Activated naive CD4-positive, alpha-beta T cell treated with anti-CD3 and anti-CD28 coated beads, Interleukin-2, amount 50 U/mL, for 24 hours (primary cell): ENCODE results near the gene AOAH.
A peak's percentile ranks its signal among the peaks of the same experiment; 100 is the strongest.
"Not testable (repeated sequence)": the region's sequence is repeated elsewhere in the genome, so short reads cannot be mapped to it uniquely, and the experiment has no call there.

Experiments
- H3K27ac Mint-ChIP-seq: one replicate; pipeline ENCODE4 v1.8.0; 2021; ENCODE audit warnings: mild to moderate bottlenecking, mixed read lengths
- H3K27me3 Mint-ChIP-seq: one replicate; pipeline ENCODE4 v1.8.0; 2021; ENCODE audit warnings: mixed read lengths
- H3K36me3 Mint-ChIP-seq: one replicate; pipeline ENCODE4 v1.8.0; 2021; ENCODE audit warnings: mixed read lengths
- H3K4me1 Mint-ChIP-seq: one replicate; pipeline ENCODE4 v1.8.0; 2021; ENCODE audit warnings: mixed read lengths
- H3K4me3 Mint-ChIP-seq: one replicate; pipeline ENCODE4 v1.8.0; 2021; ENCODE audit warnings: mild to moderate bottlenecking, mixed read lengths
- H3K9me3 Mint-ChIP-seq: one replicate; pipeline ENCODE4 v1.8.0; 2021; ENCODE audit warnings: mixed read lengths

The AOAH gene

DNA sequence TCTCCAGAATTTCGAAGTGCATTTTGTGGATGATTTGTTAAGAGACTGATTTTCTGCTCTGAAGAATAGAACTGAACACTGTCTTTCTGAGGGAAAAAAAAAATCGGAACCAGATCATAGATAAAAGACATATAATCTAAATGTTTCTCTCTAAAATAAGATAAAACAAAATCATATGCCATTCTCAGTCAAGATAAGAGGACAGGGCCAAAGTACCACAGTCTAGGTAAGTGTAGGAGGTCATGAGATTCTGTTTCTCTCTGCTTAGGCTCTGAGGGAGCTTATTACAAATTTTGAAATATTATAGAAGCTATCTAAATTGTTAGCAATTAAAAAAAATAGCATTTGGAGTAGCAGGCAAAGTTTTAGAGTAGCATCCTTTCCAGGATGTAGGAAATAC lies 702 bp upstream of the AOAH start:
- Mint-ChIP-seq H3K4me3 (peak overlapping the region; percentile 76), H3K27me3 (no peaks in the 10 kb centered on the region), H3K4me1 (peaks cover 75% of the 10 kb centered on the region), H3K36me3 (peaks cover 1% of the 10 kb centered on the region), H3K9me3 (peaks cover 7% of the 10 kb centered on the region), H3K27ac (peak overlapping the region; percentile 76)

DNA sequence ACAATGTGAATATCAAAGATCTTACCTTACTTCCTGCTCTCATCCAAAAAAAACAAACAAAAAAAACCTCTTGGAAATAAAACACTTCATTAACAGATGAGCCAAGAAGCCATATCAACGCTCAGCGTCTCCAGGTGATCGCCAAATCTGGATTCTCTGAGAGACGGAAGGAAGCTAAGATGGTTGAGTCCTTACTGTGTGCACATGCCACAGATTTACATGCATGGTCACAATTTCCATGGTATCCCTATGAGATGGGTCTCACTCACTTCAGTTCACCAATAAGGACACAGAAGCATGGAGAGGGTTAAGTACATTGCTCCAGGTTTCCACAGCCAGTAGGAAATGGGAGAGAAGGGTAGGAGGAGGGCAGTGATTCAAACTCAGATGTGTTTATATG lies 1.0 kb downstream of the AOAH start:
- Mint-ChIP-seq H3K36me3 (no peaks in the 10 kb centered on the region), H3K4me1 (peaks cover 72% of the 10 kb centered on the region)

DNA sequence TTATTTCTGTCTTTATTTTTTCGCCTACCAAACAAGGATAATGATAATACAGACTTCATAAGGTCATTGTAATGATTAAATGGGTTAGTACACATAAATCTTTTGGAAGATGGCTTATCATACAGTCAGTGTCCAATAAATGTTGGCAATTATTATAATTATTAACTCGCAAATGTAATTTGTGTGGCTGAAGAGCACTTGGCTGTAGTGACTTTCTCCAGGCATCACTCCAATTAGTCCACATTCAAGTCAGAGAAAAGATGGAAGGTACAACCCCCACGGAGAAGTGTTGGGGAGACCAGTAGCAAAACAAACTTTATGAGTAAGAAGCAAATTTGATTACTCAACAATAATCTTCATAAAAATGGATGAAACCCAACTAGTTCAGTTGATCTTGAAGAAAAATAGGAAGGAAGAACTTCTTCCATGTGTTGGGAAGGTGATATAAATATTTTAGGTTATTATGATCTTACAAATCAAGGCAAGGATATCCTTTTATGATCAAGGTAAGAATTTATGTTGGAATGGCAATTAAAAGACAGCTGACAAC lies 5.1 kb downstream of the AOAH start:
- no peak overlapping the region for H3K4me3 Mint-ChIP-seq
- H3K27me3 Mint-ChIP-seq: no peaks in the 10 kb centered on the region
- no peak overlapping the region for H3K27ac Mint-ChIP-seq
- peaks cover 3% of the 10 kb centered on the region for H3K36me3 Mint-ChIP-seq
- H3K9me3 Mint-ChIP-seq: no peaks in the 10 kb centered on the region
- peaks cover 44% of the 10 kb centered on the region for H3K4me1 Mint-ChIP-seq

More for the DNA sequence above, 1.0 kb downstream of the AOAH start:
- H3K27me3 Mint-ChIP-seq: no peaks in the 10 kb centered on the region
- peak overlapping the region; percentile 76 for H3K4me3 Mint-ChIP-seq
- H3K27ac Mint-ChIP-seq: peak overlapping the region; percentile 84
- H3K9me3 Mint-ChIP-seq: no peaks in the 10 kb centered on the region

DNA sequence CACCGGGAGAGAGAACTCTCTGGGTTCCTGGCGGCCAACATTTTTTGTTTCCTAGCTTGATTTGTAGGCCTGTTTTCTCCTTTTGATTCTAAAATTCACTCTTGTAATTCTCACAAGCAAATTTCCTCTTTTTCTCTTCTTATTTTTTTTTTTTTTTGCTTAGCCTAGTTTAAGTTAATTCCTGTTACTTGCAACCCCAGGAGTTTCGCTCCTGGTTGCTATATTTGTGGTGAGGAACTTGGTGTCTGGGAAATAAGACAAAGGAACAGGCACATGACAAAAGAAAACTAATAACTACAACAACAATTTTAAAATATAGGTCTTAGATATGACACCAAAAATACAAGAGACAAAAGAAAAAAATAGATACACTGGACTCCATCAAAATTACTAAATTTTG lies 6.7 kb downstream of the AOAH start:
- H3K27ac Mint-ChIP-seq: no peak overlapping the region
- H3K9me3 Mint-ChIP-seq: no peaks in the 10 kb centered on the region
- peaks cover 6% of the 10 kb centered on the region for H3K36me3 Mint-ChIP-seq
- H3K4me3 Mint-ChIP-seq: peak overlapping the region; percentile 31
- H3K27me3 Mint-ChIP-seq: no peaks in the 10 kb centered on the region
- peaks cover 31% of the 10 kb centered on the region for H3K4me1 Mint-ChIP-seq

DNA sequence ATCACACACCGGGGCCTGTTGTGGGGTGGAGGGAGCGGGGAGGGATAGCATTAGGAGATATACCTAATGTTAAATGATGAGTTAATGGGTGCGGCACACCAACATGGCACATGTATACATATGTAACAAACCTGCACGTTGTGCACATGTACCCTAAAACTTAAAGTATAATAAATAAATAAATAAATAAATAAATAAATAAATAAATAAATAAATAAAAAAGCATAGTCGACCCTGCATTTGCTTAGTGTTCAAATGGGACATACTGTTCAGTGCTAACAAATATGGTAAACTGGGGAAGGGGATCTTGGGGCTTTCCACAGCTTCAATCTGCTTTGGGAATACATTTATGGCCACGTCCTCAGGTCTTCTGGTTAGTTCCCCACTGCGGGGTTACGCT lies 7.5 kb downstream of the AOAH start:
- not testable (repeated sequence) for H3K27me3 Mint-ChIP-seq, H3K9me3 Mint-ChIP-seq, H3K4me3 Mint-ChIP-seq, H3K36me3 Mint-ChIP-seq, H3K27ac Mint-ChIP-seq
- H3K4me1 Mint-ChIP-seq: peaks cover 28% of the 10 kb centered on the region

DNA sequence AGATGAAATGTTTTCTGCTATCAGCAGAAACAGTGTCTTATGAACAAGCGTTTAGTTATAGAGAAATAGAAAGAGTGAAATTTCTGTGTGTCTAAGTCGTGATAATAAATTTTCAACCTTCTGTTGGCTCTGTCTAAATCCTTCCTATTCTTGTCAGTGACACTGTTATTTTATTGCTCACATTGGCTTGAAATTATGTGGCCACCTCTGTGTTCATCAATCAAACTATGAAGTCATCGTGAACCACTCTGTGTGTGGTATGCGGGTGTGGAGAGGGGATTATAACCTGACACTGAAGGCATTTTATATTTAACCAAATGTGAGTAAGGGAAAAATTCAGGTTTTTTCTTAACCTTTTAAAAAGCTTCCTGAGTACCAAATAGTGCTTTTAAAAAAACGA lies 12.3 kb downstream of the AOAH start:
- Mint-ChIP-seq H3K9me3 (no peaks in the 10 kb centered on the region), H3K4me1 (peaks cover 33% of the 10 kb centered on the region)

DNA sequence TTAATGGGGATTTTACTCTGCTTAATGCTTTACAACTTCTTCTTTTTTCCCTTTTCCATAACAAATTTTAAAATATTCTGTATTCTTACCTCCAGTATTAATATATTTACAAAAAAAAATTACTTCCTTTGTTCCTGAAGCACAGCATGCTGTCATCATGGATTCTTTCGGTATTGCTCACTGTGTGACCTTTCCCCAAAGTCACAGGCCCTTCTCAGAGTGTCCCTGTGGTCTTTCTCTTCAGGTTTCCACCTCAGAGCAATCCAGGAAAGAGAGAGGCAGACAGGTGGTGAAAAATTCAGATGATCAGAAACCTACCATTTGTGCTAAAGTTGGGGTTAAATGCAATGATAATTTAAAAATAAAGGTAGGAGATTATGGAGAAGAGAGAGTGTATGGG lies 13.0 kb downstream of the AOAH start:
- Mint-ChIP-seq H3K4me3 (no peak overlapping the region), H3K27ac (no peak overlapping the region), H3K36me3 (peaks cover 9% of the 10 kb centered on the region), H3K27me3 (no peaks in the 10 kb centered on the region), H3K9me3 (no peaks in the 10 kb centered on the region), H3K4me1 (peaks cover 35% of the 10 kb centered on the region)

More for the DNA sequence above, 12.3 kb downstream of the AOAH start:
- no peaks in the 10 kb centered on the region for H3K27me3 Mint-ChIP-seq
- peaks cover 7% of the 10 kb centered on the region for H3K36me3 Mint-ChIP-seq
- no peak overlapping the region for H3K4me3 Mint-ChIP-seq
- H3K27ac Mint-ChIP-seq: no peak overlapping the region

DNA sequence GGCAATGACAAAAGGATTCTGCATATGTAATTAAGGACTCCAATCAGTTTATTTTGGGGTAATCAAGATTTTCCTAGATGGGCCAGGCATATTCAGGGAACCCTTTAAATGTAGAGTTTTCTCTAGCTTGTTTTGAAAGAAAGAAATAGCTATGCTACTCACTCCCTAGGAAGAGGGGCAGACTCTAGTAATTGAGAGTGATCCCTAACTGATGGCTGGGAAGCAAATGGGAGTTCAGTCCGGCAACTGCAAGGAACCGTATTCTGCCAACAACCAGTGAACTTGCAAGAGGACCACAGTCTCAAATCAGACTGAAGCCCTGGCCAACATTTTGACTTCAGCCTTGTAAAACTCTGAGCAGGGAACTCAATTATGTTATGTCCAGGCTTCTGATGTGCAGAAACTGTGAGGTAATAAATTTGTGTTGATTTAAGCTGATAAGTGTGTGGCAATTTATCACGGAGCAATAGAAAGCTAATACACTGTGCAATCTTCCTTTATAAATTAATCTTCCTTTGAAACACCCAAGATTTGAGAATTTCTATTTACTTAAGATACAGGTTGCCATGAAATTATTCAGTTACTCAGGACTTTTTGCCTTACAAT lies 14.0 kb downstream of the AOAH start:
- Mint-ChIP-seq H3K4me3 (no peak overlapping the region), H3K27me3 (no peaks in the 10 kb centered on the region), H3K36me3 (peaks cover 15% of the 10 kb centered on the region), H3K4me1 (peaks cover 35% of the 10 kb centered on the region), H3K9me3 (no peaks in the 10 kb centered on the region), H3K27ac (no peak overlapping the region)

DNA sequence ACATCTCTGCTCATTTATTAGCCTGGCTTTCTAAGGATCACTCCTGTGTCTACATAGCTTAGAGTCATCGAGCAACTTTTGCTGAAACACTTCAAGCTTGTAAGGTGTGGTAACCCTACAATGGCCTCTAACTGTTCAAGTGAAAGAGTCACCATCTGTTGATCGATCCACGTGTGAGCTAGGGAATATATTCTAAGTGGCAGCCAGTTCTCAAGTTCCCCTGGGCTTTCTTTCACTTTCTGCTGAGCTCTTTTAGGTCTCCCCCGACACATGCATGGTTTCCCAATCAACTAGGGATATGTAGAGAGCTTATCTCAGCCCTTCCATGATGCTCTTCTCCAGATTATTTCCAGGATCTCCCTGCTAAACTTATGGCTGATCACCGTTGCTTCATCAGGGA lies 15.5 kb downstream of the AOAH start:
- Mint-ChIP-seq H3K4me1 (peaks cover 39% of the 10 kb centered on the region), H3K27ac (no peak overlapping the region), H3K9me3 (no peaks in the 10 kb centered on the region), H3K36me3 (peaks cover 22% of the 10 kb centered on the region), H3K4me3 (no peak overlapping the region), H3K27me3 (no peaks in the 10 kb centered on the region)

DNA sequence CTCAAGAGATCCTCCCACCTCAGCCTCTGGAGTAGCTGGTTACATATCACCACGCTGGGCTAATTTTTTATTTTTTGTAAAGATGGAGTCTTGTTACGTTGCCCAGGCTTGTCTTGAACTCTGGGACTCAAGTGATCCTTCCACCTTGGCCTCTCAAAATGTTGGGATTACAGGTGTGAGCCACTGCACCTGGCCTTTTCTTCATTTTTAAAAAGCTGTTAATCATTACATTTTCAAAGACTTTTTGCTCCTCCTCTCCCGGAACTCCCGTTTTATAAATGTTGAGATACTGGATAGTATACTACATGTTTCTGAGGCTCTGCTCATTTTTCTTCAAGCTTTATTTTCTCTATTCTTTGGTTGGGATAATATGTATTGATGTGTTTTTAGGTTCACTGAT lies 16.4 kb downstream of the AOAH start:
- no peaks in the 10 kb centered on the region for H3K9me3 Mint-ChIP-seq
- H3K27ac Mint-ChIP-seq: peak overlapping the region; percentile 65
- peaks cover 39% of the 10 kb centered on the region for H3K4me1 Mint-ChIP-seq
- no peaks in the 10 kb centered on the region for H3K27me3 Mint-ChIP-seq
- H3K36me3 Mint-ChIP-seq: peaks cover 21% of the 10 kb centered on the region
- peak overlapping the region; percentile 26 for H3K4me3 Mint-ChIP-seq

DNA sequence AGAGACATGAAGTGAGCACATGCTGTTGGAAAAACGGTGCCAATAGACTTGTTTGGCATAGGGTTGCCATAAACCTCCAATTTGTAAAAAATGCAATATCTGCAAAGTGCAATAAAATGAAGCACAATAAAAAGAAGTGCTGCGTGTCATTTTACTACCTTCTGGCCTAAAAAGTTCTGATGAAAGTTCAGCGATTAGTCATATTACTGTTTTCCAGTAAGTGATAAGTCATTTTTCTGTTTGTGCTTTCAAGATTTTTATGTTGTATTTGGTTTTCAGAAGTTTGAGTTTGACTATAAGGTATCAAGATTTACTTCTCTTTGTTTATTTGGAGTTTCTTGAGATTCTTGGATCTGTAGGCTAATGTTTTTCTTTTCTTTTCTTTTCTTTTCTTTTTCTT lies 16.8 kb downstream of the AOAH start:
- peak overlapping the region; percentile 65 for H3K27ac Mint-ChIP-seq
- peaks cover 38% of the 10 kb centered on the region for H3K4me1 Mint-ChIP-seq
- H3K9me3 Mint-ChIP-seq: no peaks in the 10 kb centered on the region
- H3K36me3 Mint-ChIP-seq: peaks cover 20% of the 10 kb centered on the region
- peak overlapping the region; percentile 26 for H3K4me3 Mint-ChIP-seq
- H3K27me3 Mint-ChIP-seq: no peaks in the 10 kb centered on the region

DNA sequence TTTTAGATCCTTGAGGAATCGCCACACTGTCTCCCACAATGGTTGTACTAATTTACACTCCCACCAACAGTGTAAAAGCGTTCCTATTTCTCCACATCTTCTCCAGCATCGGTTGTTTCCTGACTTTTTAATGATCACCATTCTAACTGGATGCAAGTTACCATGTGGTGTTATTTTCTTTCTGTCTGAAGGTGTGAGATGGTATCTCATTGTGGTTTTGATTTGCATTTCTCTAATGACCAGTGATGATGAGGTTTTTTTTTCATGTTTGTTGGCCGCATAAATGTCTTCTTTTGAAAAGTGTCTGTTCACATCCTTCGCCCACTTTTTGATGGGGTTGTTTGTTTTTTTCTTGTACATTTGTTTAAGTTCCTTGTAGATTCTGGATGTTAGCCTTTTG lies 20.4 kb downstream of the AOAH start:
- peaks cover 28% of the 10 kb centered on the region for H3K4me1 Mint-ChIP-seq

DNA sequence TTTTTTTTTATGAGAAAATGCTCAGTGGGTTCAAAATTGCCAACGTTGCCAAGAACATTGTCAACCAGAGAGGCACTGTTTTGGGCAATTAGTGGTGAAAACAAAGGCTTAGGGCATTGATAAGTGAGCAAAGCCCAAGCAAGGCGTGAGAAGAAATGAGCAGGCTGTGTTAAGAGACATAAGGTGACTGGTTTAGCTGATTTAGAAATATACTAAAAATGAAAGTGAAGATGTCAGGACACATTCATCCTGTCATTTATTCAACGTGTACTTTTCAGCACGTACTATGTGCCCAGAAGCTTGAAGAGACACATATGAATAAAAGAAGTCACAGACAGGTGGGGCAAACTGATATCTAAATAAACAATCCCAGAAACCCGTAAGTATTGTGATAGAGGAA lies 31.8 kb downstream of the AOAH start:
- H3K27me3 Mint-ChIP-seq: no peaks in the 10 kb centered on the region
- H3K9me3 Mint-ChIP-seq: no peaks in the 10 kb centered on the region
- H3K4me1 Mint-ChIP-seq: peaks cover 24% of the 10 kb centered on the region
- H3K27ac Mint-ChIP-seq: peak overlapping the region; percentile 72
- no peaks in the 10 kb centered on the region for H3K36me3 Mint-ChIP-seq
- H3K4me3 Mint-ChIP-seq: no peak overlapping the region

More for the DNA sequence above, 20.4 kb downstream of the AOAH start:
- not testable (repeated sequence) for H3K27ac Mint-ChIP-seq, H3K4me3 Mint-ChIP-seq, H3K27me3 Mint-ChIP-seq, H3K9me3 Mint-ChIP-seq
- H3K36me3 Mint-ChIP-seq: peaks cover 20% of the 10 kb centered on the region

DNA sequence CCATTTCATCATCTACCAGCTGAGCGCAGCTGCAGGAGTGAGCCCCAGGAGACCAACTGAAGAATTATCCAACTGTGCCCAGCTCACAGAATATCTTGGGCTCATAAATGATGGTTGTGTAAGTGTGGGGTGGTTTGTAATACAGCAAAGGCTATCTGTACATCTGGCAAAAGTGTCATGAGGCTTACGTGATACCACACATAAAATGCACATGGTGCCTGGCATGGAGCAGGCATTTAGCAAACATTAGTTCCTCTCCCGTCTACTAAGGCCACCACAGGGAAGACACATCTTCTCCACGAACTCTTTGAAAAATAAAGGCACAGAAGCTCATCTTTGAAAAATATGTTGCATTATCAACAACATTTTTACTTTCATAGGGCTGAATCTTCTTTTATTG lies 32.3 kb downstream of the AOAH start:
- H3K4me3 Mint-ChIP-seq: no peak overlapping the region

DNA sequence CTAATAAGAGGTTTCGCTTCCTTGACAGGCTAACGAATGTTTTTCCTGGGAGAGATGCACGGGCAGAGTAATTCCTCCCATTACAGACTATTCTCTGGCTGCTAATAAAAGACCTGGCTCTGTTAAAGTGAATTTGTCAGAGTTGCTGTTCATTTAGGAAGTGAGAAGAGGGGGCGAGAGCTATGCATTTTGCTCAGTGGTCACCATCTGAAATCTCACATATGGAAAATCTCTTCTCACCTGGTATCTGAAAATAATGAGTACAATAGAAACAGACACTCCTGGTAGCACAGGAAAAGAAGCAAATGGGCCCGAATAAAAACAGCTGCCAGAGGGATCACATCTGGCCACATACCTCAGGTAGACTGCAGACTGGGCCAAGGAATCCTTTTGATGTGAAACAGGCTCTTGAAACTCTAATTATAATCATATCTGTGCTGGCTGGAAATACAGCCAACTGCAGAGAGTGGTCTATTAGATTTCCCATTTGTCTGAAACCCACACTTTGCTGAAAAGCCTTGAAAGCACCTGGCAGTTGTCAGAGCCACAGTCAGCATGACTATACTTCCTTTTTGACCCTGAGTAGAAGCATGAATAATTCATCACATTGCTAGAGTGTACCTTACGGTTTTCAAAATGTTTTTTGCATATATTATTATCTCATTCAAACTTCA lies 33.6 kb downstream of the AOAH start:
- Mint-ChIP-seq H3K27me3 (no peaks in the 10 kb centered on the region), H3K9me3 (no peaks in the 10 kb centered on the region), H3K27ac (peak overlapping the region; percentile 92), H3K36me3 (peaks cover 2% of the 10 kb centered on the region), H3K4me3 (no peak overlapping the region), H3K4me1 (peaks cover 39% of the 10 kb centered on the region)

More for the DNA sequence above, 32.3 kb downstream of the AOAH start:
- Mint-ChIP-seq H3K27me3 (no peaks in the 10 kb centered on the region), H3K27ac (no peak overlapping the region), H3K4me1 (peaks cover 27% of the 10 kb centered on the region), H3K9me3 (no peaks in the 10 kb centered on the region), H3K36me3 (no peaks in the 10 kb centered on the region)

DNA sequence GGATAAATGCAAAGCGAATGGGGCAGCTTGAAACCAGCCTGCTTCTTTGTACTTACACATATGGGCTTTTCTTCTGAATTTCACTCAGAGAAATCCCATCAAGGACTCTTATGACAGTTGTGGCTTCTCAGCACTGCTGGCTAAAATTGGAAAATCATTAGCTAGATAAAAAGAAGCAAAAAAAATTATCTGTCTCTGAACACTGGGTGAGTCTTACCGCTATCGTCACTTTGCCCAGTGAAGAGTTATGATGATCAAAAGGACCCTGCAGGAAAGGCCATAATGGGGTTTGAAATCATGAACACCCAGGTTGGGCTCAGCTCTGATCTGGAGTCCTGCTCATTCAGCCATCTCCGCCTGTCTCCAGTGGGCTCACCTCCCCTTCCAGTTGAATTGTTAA lies 34.3 kb downstream of the AOAH start:
- Mint-ChIP-seq H3K9me3 (no peaks in the 10 kb centered on the region), H3K27me3 (no peaks in the 10 kb centered on the region), H3K27ac (peak overlapping the region; percentile 38), H3K4me3 (no peak overlapping the region), H3K36me3 (peaks cover 2% of the 10 kb centered on the region), H3K4me1 (peaks cover 45% of the 10 kb centered on the region)
